ENCODE measurements around the gene LYPLAL1. TPM values are rescaled to one million over a fixed set of nuclear protein-coding genes. Genes with fewer than 3 reads are reported as not detected.

The LYPLAL1 gene
- total RNA-seq, 1 donor from 2014 or later, result 15.9 TPM

- TF ChIP-seq CTCF (IDR thresholded peaks at IDR 0.05; ENCODE audit: insufficient read depth, low read length, poor library complexity, severe bottlenecking), result no peak
- no peaks in the 10 kb centered on the region for H3K27me3 ChIP-seq (ENCODE audit: control insufficient read depth, insufficient read depth, low read length)
- H3K4me3 ChIP-seq (ENCODE audit: low read depth, low read length), result no peak overlapping the region
- no peak for DNase-seq (ENCODE audit: low read depth)
- H3K36me3 ChIP-seq (ENCODE audit: control insufficient read depth, insufficient read depth, low read length), result no peaks in the 10 kb centered on the region
Measured at GRCh38 chr1:219144658-219145315, 28.9 kb upstream of the LYPLAL1 start.

- Histone ChIP-seq H3K27me3 (ENCODE audit: control insufficient read depth, insufficient read depth, low read length) (no peaks in the 10 kb centered on the region), H3K4me3 (ENCODE audit: low read depth, low read length) (no peak overlapping the region), H3K36me3 (ENCODE audit: control insufficient read depth, insufficient read depth, low read length) (no peaks in the 10 kb centered on the region)
- TF ChIP-seq CTCF (IDR thresholded peaks at IDR 0.05; ENCODE audit: insufficient read depth, low read length, poor library complexity, severe bottlenecking), result no peak
- DNase-seq (ENCODE audit: low read depth), result no peak
Measured at GRCh38 chr1:219147571-219148019, 26.1 kb upstream of the LYPLAL1 start.

DNA sequence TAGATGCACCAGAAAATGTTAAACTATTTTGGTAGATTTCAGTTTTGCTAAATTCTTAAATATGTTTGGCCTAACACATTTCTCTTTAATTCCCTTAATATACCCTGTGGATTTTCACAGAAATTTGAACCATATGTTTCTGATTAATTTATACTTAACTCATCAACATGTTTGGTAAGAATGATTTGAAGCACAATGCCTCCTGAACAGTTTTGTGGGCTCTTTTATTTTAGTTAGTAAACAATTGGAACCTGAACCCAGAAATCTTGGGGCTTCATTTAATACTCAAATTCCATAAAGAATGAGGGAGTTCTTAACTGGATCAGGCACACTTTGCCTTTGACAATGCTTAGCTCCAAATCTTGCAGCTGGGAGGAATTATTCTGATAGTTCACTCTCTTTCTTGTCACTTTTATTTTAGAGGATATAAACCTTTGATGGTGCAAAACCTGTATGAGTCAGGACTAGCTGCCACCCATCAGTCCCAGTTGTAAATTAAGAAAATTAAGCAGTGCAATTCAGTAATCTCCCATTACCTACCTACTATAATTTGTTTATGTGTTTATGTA, 24.6 kb upstream of the LYPLAL1 start:
- TF ChIP-seq CTCF (IDR thresholded peaks at IDR 0.05; ENCODE audit: insufficient read depth, low read length, poor library complexity, severe bottlenecking), result no peak
- no peak for DNase-seq (ENCODE audit: low read depth)

DNA sequence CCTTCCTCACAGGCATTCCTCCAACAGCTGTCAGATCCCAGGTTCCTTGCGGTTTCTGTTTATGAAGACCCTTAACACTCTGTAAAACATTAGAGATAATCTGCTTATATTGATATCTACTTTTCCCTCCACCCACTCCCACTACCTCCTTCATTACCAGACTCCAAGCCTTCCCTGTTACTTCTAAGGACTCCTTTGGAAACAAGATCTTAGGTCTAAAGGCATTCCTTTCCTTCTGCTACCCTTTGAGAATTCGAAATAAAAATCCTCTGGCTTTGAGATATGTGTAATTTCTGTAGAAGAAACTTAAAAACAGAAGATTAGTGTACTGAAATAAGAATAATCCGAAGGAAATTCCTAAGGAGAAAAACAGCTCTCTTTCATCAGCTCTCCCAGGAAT, 23.7 kb upstream of the LYPLAL1 start:
- Histone ChIP-seq H3K36me3 (ENCODE audit: control insufficient read depth, insufficient read depth, low read length) (no peaks in the 10 kb centered on the region), H3K4me3 (ENCODE audit: low read depth, low read length) (no peak overlapping the region), H3K27me3 (ENCODE audit: control insufficient read depth, insufficient read depth, low read length) (no peaks in the 10 kb centered on the region)
- no peak for TF ChIP-seq CTCF (IDR thresholded peaks at IDR 0.05; ENCODE audit: insufficient read depth, low read length, poor library complexity, severe bottlenecking)
- DNase-seq (ENCODE audit: low read depth), result no peak

More for the DNA sequence above, 24.6 kb upstream of the LYPLAL1 start:
- H3K4me3 ChIP-seq (ENCODE audit: low read depth, low read length), result no peak overlapping the region
- no peaks in the 10 kb centered on the region for H3K27me3 ChIP-seq (ENCODE audit: control insufficient read depth, insufficient read depth, low read length)
- no peaks in the 10 kb centered on the region for H3K36me3 ChIP-seq (ENCODE audit: control insufficient read depth, insufficient read depth, low read length)

DNA sequence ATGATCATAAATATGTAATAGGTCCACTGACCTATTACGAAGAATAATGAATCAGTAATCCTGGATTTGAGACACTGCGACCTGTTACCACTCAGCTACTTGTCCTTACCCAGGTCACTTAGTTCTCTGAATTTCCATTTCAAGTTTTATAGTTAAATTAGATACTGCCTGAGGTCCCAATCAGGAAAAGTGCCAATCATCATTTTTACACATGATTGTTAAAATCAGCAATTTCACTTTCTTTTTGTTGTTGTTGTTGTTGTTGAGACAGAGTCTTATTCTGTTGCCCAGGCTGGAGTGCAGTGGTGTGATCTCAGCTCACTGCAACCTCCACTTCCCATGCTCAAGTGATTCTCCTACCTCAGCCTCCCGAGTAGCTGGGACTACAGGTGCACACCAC, 22.8 kb upstream of the LYPLAL1 start:
- DNase-seq (ENCODE audit: low read depth), result no peak
- Histone ChIP-seq H3K27me3 (ENCODE audit: control insufficient read depth, insufficient read depth, low read length) (no peaks in the 10 kb centered on the region), H3K36me3 (ENCODE audit: control insufficient read depth, insufficient read depth, low read length) (no peaks in the 10 kb centered on the region), H3K4me3 (ENCODE audit: low read depth, low read length) (no peak overlapping the region)
- TF ChIP-seq CTCF (IDR thresholded peaks at IDR 0.05; ENCODE audit: insufficient read depth, low read length, poor library complexity, severe bottlenecking), result no peak

DNA sequence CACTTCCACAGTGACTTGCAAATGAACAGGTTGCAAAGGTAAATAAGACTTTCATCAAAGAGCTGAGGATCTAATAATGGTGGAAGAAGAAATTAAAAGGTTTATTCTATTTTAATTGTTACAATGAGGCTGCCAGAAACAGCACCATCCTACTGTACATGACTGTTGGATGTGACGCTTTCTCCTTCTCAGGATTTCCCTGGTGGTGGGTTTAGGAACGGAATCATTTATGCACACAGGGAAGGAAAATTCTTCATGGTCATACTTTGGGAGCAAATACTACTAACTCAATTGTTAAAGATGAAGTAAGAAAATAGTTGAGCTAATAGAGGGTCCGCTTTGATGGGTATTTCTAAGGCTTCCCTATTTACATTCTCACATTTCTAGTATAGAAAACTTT, 22.2 kb upstream of the LYPLAL1 start:
- no peaks in the 10 kb centered on the region for H3K36me3 ChIP-seq (ENCODE audit: control insufficient read depth, insufficient read depth, low read length)
- H3K4me3 ChIP-seq (ENCODE audit: low read depth, low read length), result no peak overlapping the region
- no peak for TF ChIP-seq CTCF (IDR thresholded peaks at IDR 0.05; ENCODE audit: insufficient read depth, low read length, poor library complexity, severe bottlenecking)
- no peaks in the 10 kb centered on the region for H3K27me3 ChIP-seq (ENCODE audit: control insufficient read depth, insufficient read depth, low read length)
- DNase-seq (ENCODE audit: low read depth), result no peak
